Measurements from ENCODE around the gene KNTC1. TPM values are rescaled to one million over a fixed set of nuclear protein-coding genes. Genes with fewer than 3 reads are reported as not detected.

Gene KNTC1
- total and polyA plus RNA-seq, 2 of the 13 experiments (the other 11 are each of a cell fraction or from before 2014, with no cell fraction given): 45.1 to 57.6 TPM

GRCh38 chr12:122517877-122518276, 9.2 kb upstream of the KNTC1 start:
- H3K4me3 ChIP-seq (replicated peaks in 1 of 3; ENCODE audit: insufficient read depth in 1 of 3, low read depth in 2 of 3, low read length in 3 of 3): no peak overlapping the region
- no peak overlapping the region for H3K9ac ChIP-seq (ENCODE audit: insufficient read depth, low read depth, low read length)
- 97% methylated on average over 5 of the region's 5 CpGs for WGBS (ENCODE audit: low lambda C conversion rate)
- no peak for DNase-seq (ENCODE audit: low spot score)
- POLR2A ChIA-PET: interaction anchor here (0.7 to 1.2 kb wide), 2 partner anchors 17 to 118 kb away, joined by 3 to 5 read pairs; partner anchors contain the start of gene ZCCHC8
- peak; percentile 31 for ATAC-seq
- no peak overlapping the region for H2AFZ ChIP-seq (ENCODE audit: low read length)
- H3K4me2 ChIP-seq (ENCODE audit: low read depth, low read length): no peak overlapping the region
- CTCF ChIA-PET (ENCODE audit: low intra/inter-chr PET ratio, low total read pairs): no interaction called here
- in situ Hi-C loops (cut with HindIII; ENCODE audit: extremely low pct_ligation_motif_present, low pct_unique_long_range_greater_than_20kb) (no loop called here), intact Hi-C loops (cut with micrococcal nuclease; ENCODE audit: unreplicated experiment) (no loop called here)
- H3K9me3 ChIP-seq (ENCODE audit: low read length): no peaks in the 10 kb centered on the region
- BruUV-seq (replicated peaks): no TSS peak
- H3K79me2 ChIP-seq (ENCODE audit: insufficient read depth, low read length): peaks cover 71% of the 10 kb centered on the region
- TF ChIP-seq SNAPC2 (CRISPR knock-in tag; IDR thresholded peaks at IDR 0.05) (no peak), CCAR2 (optimal IDR thresholded peaks at IDR 0.05; ENCODE audit: low read depth, low read length) (no peak), ETV5 (CRISPR knock-in tag; IDR thresholded peaks at IDR 0.05; ENCODE audit: borderline replicate concordance) (no peak), ZNF543 (CRISPR knock-in tag; IDR thresholded peaks at IDR 0.05) (no peak), ZNF138 (CRISPR knock-in tag; IDR thresholded peaks at IDR 0.05; ENCODE audit: low read depth) (no peak), HNRNPUL1 (IDR thresholded peaks at IDR 0.05; ENCODE audit: low read depth, low read length) (no peak), ZFP36L2 (CRISPR knock-in tag; IDR thresholded peaks at IDR 0.05) (no peak), REXO4 (CRISPR knock-in tag; IDR thresholded peaks at IDR 0.05; ENCODE audit: borderline replicate concordance) (no peak), HCFC1 (IDR thresholded peaks at IDR 0.05; ENCODE audit: low read depth, low read length) (no peak)
- TF ChIP-seq, protein P1, sequence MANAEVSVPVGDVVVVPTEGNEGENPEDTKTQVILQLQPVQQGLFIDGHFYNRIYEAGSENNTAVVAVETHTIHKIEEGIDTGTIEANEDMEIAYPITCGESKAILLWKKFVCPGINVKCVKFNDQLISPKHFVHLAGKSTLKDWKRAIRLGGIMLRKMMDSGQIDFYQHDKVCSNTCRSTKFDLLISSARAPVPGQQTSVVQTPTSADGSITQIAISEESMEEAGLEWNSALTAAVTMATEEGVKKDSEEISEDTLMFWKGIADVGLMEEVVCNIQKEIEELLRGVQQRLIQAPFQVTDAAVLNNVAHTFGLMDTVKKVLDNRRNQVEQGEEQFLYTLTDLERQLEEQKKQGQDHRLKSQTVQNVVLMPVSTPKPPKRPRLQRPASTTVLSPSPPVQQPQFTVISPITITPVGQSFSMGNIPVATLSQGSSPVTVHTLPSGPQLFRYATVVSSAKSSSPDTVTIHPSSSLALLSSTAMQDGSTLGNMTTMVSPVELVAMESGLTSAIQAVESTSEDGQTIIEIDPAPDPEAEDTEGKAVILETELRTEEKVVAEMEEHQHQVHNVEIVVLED (CRISPR knock-in tag; IDR thresholded peaks at IDR 0.05; ENCODE audit: borderline replicate concordance): no peak
- H3K36me3 ChIP-seq (replicated peaks in 1 of 2; ENCODE audit: control insufficient read depth in 1 of 2, insufficient read depth in 2 of 2, low read length in 2 of 2): peaks cover 22 to 86% of the 10 kb centered on the region in 2 experiments
- H4K20me1 ChIP-seq (ENCODE audit: insufficient read depth, low read length): peaks cover 48% of the 10 kb centered on the region
- peaks cover 20% of the 10 kb centered on the region for H3K4me1 ChIP-seq (ENCODE audit: insufficient read depth, low read length)
- no peak for FAIRE-seq
- H3K27me3 ChIP-seq (ENCODE audit: control insufficient read depth in 1 of 2, insufficient read depth in 2 of 2, low read length in 2 of 2): no peaks in the 10 kb centered on the region
- no peak overlapping the region for H3K27ac ChIP-seq (ENCODE audit: extremely low read length, insufficient read depth, low read length)

Measured in HepG2 (cell line).